ENCODE data around the gene GATM. TPM values are rescaled to one million over a fixed set of nuclear protein-coding genes. Genes with fewer than 3 reads are reported as not detected.

GATM gene
- total RNA-seq, 1 experiment from 2014 or later = 1.6 TPM

DNA sequence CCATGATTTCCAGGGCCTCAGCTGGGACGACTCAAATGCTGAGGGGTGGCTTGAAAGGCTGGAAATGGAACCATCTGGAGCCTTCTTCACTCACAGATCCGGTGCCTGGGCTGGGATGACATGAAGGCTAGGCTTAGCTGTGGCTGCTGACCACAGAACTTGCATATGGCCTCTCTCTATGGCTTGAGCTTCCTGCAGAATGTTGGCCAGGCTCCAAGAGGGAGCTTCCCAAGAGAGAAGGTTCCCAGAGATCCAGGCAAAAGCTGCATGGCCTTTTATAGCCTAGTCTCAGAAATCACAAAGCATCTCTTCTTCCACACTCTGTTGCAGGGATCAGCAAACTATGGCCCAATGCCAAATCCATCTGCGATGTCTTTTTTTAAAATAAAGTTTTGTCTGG is 44.8 kb downstream of the GATM start:
- peak; percentile 9 for DNase-seq (ENCODE audit: unreplicated experiment)
- Mint-ChIP-seq H3K9me3 (ENCODE audit: unreplicated experiment) (no peaks in the 10 kb centered on the region), H3K27ac (ENCODE audit: low read depth, unreplicated experiment) (no peak overlapping the region), H3K4me1 (ENCODE audit: insufficient read depth, unreplicated experiment) (no peaks in the 10 kb centered on the region), H3K27me3 (ENCODE audit: insufficient read depth, unreplicated experiment) (peaks cover 4% of the 10 kb centered on the region), H3K4me3 (ENCODE audit: unreplicated experiment) (no peak overlapping the region), H3K36me3 (ENCODE audit: insufficient read depth, unreplicated experiment) (no peaks in the 10 kb centered on the region)
- ChIA-PET CTCF (interaction anchor here (0.6 to 1.7 kb wide), 3 partner anchors 23 to 506 kb away, joined by 3 to 4 read pairs (median 3); no protein-coding TSS in a partner anchor), POLR2A (interaction anchor here (0.7 to 1.1 kb wide), 2 partner anchors 22 to 30 kb away, joined by 3 read pairs; no protein-coding TSS in a partner anchor)
- TF ChIP-seq, protein P1, sequence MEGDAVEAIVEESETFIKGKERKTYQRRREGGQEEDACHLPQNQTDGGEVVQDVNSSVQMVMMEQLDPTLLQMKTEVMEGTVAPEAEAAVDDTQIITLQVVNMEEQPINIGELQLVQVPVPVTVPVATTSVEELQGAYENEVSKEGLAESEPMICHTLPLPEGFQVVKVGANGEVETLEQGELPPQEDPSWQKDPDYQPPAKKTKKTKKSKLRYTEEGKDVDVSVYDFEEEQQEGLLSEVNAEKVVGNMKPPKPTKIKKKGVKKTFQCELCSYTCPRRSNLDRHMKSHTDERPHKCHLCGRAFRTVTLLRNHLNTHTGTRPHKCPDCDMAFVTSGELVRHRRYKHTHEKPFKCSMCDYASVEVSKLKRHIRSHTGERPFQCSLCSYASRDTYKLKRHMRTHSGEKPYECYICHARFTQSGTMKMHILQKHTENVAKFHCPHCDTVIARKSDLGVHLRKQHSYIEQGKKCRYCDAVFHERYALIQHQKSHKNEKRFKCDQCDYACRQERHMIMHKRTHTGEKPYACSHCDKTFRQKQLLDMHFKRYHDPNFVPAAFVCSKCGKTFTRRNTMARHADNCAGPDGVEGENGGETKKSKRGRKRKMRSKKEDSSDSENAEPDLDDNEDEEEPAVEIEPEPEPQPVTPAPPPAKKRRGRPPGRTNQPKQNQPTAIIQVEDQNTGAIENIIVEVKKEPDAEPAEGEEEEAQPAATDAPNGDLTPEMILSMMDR (IDR thresholded peaks at IDR 0.05; ENCODE audit: unreplicated experiment) = no peak
- BruUV-seq (replicated peaks) = no TSS peak
- intact Hi-C loops (cut with micrococcal nuclease) = no loop called here

DNA sequence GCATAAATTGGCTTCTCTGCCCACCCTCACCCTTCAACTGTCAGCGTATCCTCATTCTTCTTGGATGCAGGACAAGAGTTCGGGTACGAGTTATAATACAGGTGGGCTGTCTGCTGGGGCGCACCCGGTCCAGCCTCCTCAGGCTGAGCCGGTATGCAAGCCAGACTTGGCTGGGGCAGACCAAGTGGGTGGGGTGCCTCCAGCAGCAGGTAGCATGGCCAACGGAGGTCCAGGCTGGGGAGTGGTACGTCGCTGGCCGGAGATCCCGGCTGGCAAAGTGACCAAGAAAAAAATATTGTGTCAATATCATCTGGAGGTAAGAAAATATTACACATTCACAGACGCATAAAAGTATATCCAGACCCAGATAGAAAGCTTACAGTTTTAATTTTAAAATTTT is 45.6 kb downstream of the GATM start:
- no peak for DNase-seq (ENCODE audit: unreplicated experiment)
- CTCF ChIA-PET = no interaction called here
- BruUV-seq (replicated peaks) = no TSS peak
- Mint-ChIP-seq H3K9me3 (ENCODE audit: unreplicated experiment) (no peaks in the 10 kb centered on the region), H3K27me3 (ENCODE audit: insufficient read depth, unreplicated experiment) (peaks cover 12% of the 10 kb centered on the region), H3K27ac (ENCODE audit: low read depth, unreplicated experiment) (no peak overlapping the region), H3K4me3 (ENCODE audit: unreplicated experiment) (no peak overlapping the region), H3K36me3 (ENCODE audit: insufficient read depth, unreplicated experiment) (no peaks in the 10 kb centered on the region), H3K4me1 (ENCODE audit: insufficient read depth, unreplicated experiment) (no peaks in the 10 kb centered on the region)
- intact Hi-C loops (cut with micrococcal nuclease) = no loop called here
- TF ChIP-seq, protein P1 (IDR thresholded peaks at IDR 0.05; ENCODE audit: unreplicated experiment) = no peak
- POLR2A ChIA-PET = interaction anchor here (1.1 kb wide), 1 partner anchor 30 kb away, joined by 3 read pairs; no protein-coding TSS in a partner anchor

DNA sequence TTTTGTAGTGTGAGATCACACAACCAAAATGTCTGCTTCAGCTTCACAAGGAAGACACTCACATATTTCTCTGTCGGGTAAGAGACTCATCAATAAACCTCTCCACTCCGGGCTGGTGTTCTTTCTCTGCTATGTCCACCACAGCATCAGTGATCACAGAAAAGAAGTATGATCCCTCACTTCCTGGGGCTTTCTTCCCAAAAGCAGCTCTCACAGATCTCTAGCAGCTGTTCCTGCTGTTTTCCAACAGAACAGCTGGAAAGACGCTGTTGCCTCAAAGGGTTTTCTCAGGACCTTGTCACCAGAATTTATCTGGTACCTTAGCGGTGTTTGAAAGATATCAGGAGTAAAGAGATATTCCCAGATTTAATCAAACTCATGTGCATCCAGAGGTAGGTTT is 46.4 kb downstream of the GATM start:
- CTCF ChIA-PET = no interaction called here
- TF ChIP-seq, protein P1 (IDR thresholded peaks at IDR 0.05; ENCODE audit: unreplicated experiment) = no peak
- intact Hi-C loops (cut with micrococcal nuclease) = no loop called here
- Mint-ChIP-seq H3K36me3 (ENCODE audit: insufficient read depth, unreplicated experiment) (no peaks in the 10 kb centered on the region), H3K27me3 (ENCODE audit: insufficient read depth, unreplicated experiment) (peaks cover 17% of the 10 kb centered on the region), H3K4me3 (ENCODE audit: unreplicated experiment) (no peak overlapping the region), H3K9me3 (ENCODE audit: unreplicated experiment) (no peaks in the 10 kb centered on the region), H3K27ac (ENCODE audit: low read depth, unreplicated experiment) (no peak overlapping the region), H3K4me1 (ENCODE audit: insufficient read depth, unreplicated experiment) (no peaks in the 10 kb centered on the region)
- POLR2A ChIA-PET = interaction anchor here (0.6 kb wide), 1 partner anchor 253 kb away, joined by 3 read pairs; no protein-coding TSS in a partner anchor
- no peak for DNase-seq (ENCODE audit: unreplicated experiment)
- no TSS peak for BruUV-seq (replicated peaks)

DNA sequence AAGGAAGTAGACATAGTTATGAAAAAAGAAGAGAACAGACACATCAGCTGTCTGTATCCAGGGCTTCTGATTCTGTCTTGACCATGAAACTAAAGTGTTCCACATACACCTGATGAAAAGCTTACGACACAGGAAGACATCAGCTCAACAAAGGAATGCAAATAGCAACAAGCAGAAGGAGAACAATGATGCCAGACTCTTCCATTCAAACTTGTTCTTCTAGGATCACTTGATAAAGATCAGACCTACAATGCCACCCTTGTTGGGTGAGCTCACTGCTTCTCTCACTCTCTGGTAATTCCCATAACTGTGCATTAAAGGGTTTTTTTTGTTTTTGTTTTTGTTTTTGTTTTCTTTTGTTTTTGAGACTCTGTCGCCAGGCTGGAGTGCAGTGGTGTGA is 49.7 kb downstream of the GATM start:
- H3K27me3 Mint-ChIP-seq (ENCODE audit: insufficient read depth, unreplicated experiment) = peaks cover 17% of the 10 kb centered on the region
- ChIA-PET POLR2A (no interaction called here), CTCF (interaction anchor here (0.7 kb wide), 1 partner anchor 126 kb away, joined by 3 read pairs; no protein-coding TSS in a partner anchor)
- H3K4me3 Mint-ChIP-seq (ENCODE audit: unreplicated experiment) = no peak overlapping the region
- no peaks in the 10 kb centered on the region for H3K36me3 Mint-ChIP-seq (ENCODE audit: insufficient read depth, unreplicated experiment)
- H3K4me1 Mint-ChIP-seq (ENCODE audit: insufficient read depth, unreplicated experiment) = no peaks in the 10 kb centered on the region
- no peaks in the 10 kb centered on the region for H3K9me3 Mint-ChIP-seq (ENCODE audit: unreplicated experiment)
- TF ChIP-seq, protein P1 (IDR thresholded peaks at IDR 0.05; ENCODE audit: unreplicated experiment) = no peak
- BruUV-seq (replicated peaks) = no TSS peak
- intact Hi-C loops (cut with micrococcal nuclease) = no loop called here
- DNase-seq (ENCODE audit: unreplicated experiment) = no peak
- H3K27ac Mint-ChIP-seq (ENCODE audit: low read depth, unreplicated experiment) = no peak overlapping the region

Measured in MCF 10A (cell line).